WTC11 (cell line): ENCODE results near the gene GRIN1. TPM values are rescaled to one million over a fixed set of nuclear protein-coding genes. Genes with fewer than 3 reads are reported as not detected.

ENCODE experiments used
- ATAC-seq: fragments of 200-7000 bp; cut with Tn5 transposase; 2 replicates; pipeline ENCODE4 v1.10.0; 2021; ENCODE audit warnings: mild to moderate bottlenecking, moderate library complexity
- CTCF ChIA-PET: fragments of 300-600 bp; sonication (Branson Sonifier 250); formaldehyde crosslinking; loops from one replicate; lab custom pipeline; 2021; ENCODE audit warnings: antibody characterized with exemption; lab: Charles Lee
- POLR2A ChIA-PET: fragments of 350-600 bp; sonication (Branson Sonifier 250); formaldehyde crosslinking; loops from one replicate; lab custom pipeline; 2021; ENCODE audit warnings: antibody characterized with exemption; lab: Charles Lee
- DNase-seq: peaks from one replicate; pipeline ENCODE4 v3.0.0; 2021; ENCODE audit warnings: low spot score
- H3K27ac Mint-ChIP-seq: 2 replicates; pipeline ENCODE4 v1.8.0; 2021; ENCODE audit warnings: mixed read lengths
- H3K27me3 Mint-ChIP-seq: 2 replicates; pipeline ENCODE4 v1.8.0; 2021; ENCODE audit warnings: low read depth, mild to moderate bottlenecking, moderate library complexity, mixed read lengths
- H3K36me3 Mint-ChIP-seq: 2 replicates; pipeline ENCODE4 v1.8.0; 2021; ENCODE audit warnings: mixed read lengths
- H3K4me1 Mint-ChIP-seq: 2 replicates; pipeline ENCODE4 v1.8.0; 2022; ENCODE audit warnings: mixed read lengths
- H3K4me3 Mint-ChIP-seq: 2 replicates; pipeline ENCODE4 v1.8.0; 2021; ENCODE audit warnings: mild to moderate bottlenecking, moderate library complexity, mixed read lengths
- H3K9me3 Mint-ChIP-seq: 2 replicates; pipeline ENCODE4 v1.8.0; 2021; ENCODE audit warnings: mixed read lengths
- AR ChIP-seq: fragments of 250-450 bp; sonication (Bioruptor Pico); IDR thresholded peaks from 2 replicates; pipeline ENCODE4 v1.9.0; 2021; ENCODE audit warnings: mild to moderate bottlenecking
- ATF2 ChIP-seq: sonication (generic); formaldehyde crosslinking; IDR thresholded peaks from 2 replicates; pipeline ENCODE4 v1.8.1; 2022; ENCODE audit warnings: low read depth, missing genetic modification reagents, borderline replicate concordance
- ELF4 ChIP-seq: sonication (generic); formaldehyde crosslinking; IDR thresholded peaks from 2 replicates; pipeline ENCODE4 v1.8.1; 2022; ENCODE audit warnings: low read depth, mild to moderate bottlenecking, moderate library complexity, missing genetic modification reagents
- FOXJ3 ChIP-seq: sonication (generic); formaldehyde crosslinking; IDR thresholded peaks from 2 replicates; pipeline ENCODE4 v1.9.0; 2021; ENCODE audit warnings: missing genetic modification reagents, mild to moderate bottlenecking, borderline replicate concordance
- GRHL2 ChIP-seq: fragments of 250-450 bp; sonication (Bioruptor Pico); IDR thresholded peaks from 2 replicates; pipeline ENCODE4 v1.8.0; 2022; ENCODE audit warnings: mild to moderate bottlenecking, moderate library complexity; ENCODE audit not compliant: insufficient replicate concordance, severe bottlenecking
- KAT7 ChIP-seq: sonication (generic); formaldehyde crosslinking; IDR thresholded peaks from 2 replicates; pipeline ENCODE4 v1.8.1; 2023; ENCODE audit warnings: missing genetic modification reagents, mild to moderate bottlenecking, borderline replicate concordance
- NFE2L1 ChIP-seq: sonication (generic); formaldehyde crosslinking; IDR thresholded peaks from 2 replicates; pipeline ENCODE4 v1.8.1; 2023; ENCODE audit warnings: missing genetic modification reagents
- NFYB ChIP-seq: sonication (generic); formaldehyde crosslinking; conservative IDR thresholded peaks from 2 replicates; pipeline ENCODE4 v1.8.0; 2022; ENCODE audit warnings: low read depth, missing genetic modification reagents
- OVOL2 ChIP-seq: fragments of 250-450 bp; sonication (Bioruptor Pico); IDR thresholded peaks from 2 replicates; pipeline ENCODE4 v1.9.0; 2021; ENCODE audit warnings: mild to moderate bottlenecking, borderline replicate concordance
- SP1 ChIP-seq: sonication (generic); formaldehyde crosslinking; conservative IDR thresholded peaks from 2 replicates; pipeline ENCODE4 v1.8.1; 2022; ENCODE audit warnings: missing genetic modification reagents
- TCF7 ChIP-seq: sonication (generic); formaldehyde crosslinking; IDR thresholded peaks from 2 replicates; pipeline ENCODE4 v1.8.0; 2022; ENCODE audit warnings: mild to moderate bottlenecking, low read depth, missing genetic modification reagents, moderate library complexity
- TP53 ChIP-seq: sonication (generic); formaldehyde crosslinking; IDR thresholded peaks from 2 replicates; pipeline ENCODE4 v1.8.1; 2023; ENCODE audit warnings: mild to moderate bottlenecking, missing genetic modification reagents
- ZBTB21 ChIP-seq: sonication (generic); formaldehyde crosslinking; IDR thresholded peaks from 2 replicates; pipeline ENCODE4 v1.8.1; 2023; ENCODE audit warnings: mild to moderate bottlenecking, missing genetic modification reagents, borderline replicate concordance
- ZBTB43 ChIP-seq: sonication (generic); formaldehyde crosslinking; IDR thresholded peaks from 2 replicates; pipeline ENCODE4 v1.8.1; 2023; ENCODE audit warnings: mild to moderate bottlenecking, missing genetic modification reagents
- ZNF423 ChIP-seq: fragments of 250-450 bp; sonication (Bioruptor Pico); IDR thresholded peaks from 2 replicates; pipeline ENCODE4 v2.1.2; 2022; ENCODE audit warnings: mild to moderate bottlenecking, moderate library complexity
- total RNA-seq: library from RNA; stranded (reverse); gene quantifications from 3 replicates; pipeline ENCODE4 v1.2.3, GENCODE V29; 2021
- TF ChIP-seq, protein P1 (sequence below): sonication (generic); formaldehyde crosslinking; IDR thresholded peaks from 2 replicates; pipeline ENCODE4 v1.8.1; 2023; ENCODE audit warnings: mild to moderate bottlenecking, missing genetic modification reagents, moderate library complexity
- TF ChIP-seq, protein P2 (sequence below): sonication (generic); formaldehyde crosslinking; IDR thresholded peaks from 2 replicates; pipeline ENCODE4 v1.8.0; 2023; ENCODE audit warnings: missing genetic modification reagents, mild to moderate bottlenecking, borderline replicate concordance
- TF ChIP-seq, protein P3 (sequence below): sonication (generic); formaldehyde crosslinking; IDR thresholded peaks from 2 replicates; pipeline ENCODE4 v1.8.1; 2023; ENCODE audit warnings: mild to moderate bottlenecking, missing genetic modification reagents, moderate library complexity

Gene GRIN1
- total RNA-seq, 1 experiment from 2014 or later, result 4.1 TPM

- ATAC-seq (no peak), DNase-seq (no peak)
- ChIA-PET CTCF (no interaction called here), POLR2A (no interaction called here)
- Mint-ChIP-seq H3K9me3 (no peaks in the 10 kb centered on the region), H3K36me3 (no peaks in the 10 kb centered on the region), H3K27me3 (peaks cover 35% of the 10 kb centered on the region), H3K27ac (no peak overlapping the region), H3K4me3 (no peak overlapping the region), H3K4me1 (no peaks in the 10 kb centered on the region; the same call in 1 of the 2 replicates)
- TF ChIP-seq NFE2L1, result 0 out of 2 replicates have a peak, but pooled peaks have one; percentile 55
- no peak for TF ChIP-seq OVOL2 (CRISPR knock-in tag)
- no peak for TF ChIP-seq ZNF423 (CRISPR knock-in tag)
- TF ChIP-seq AR (CRISPR knock-in tag), result no peak
Measured at GRCh38 chr9:137152844-137153405, 14.0 kb downstream of the GRIN1 start.

DNA sequence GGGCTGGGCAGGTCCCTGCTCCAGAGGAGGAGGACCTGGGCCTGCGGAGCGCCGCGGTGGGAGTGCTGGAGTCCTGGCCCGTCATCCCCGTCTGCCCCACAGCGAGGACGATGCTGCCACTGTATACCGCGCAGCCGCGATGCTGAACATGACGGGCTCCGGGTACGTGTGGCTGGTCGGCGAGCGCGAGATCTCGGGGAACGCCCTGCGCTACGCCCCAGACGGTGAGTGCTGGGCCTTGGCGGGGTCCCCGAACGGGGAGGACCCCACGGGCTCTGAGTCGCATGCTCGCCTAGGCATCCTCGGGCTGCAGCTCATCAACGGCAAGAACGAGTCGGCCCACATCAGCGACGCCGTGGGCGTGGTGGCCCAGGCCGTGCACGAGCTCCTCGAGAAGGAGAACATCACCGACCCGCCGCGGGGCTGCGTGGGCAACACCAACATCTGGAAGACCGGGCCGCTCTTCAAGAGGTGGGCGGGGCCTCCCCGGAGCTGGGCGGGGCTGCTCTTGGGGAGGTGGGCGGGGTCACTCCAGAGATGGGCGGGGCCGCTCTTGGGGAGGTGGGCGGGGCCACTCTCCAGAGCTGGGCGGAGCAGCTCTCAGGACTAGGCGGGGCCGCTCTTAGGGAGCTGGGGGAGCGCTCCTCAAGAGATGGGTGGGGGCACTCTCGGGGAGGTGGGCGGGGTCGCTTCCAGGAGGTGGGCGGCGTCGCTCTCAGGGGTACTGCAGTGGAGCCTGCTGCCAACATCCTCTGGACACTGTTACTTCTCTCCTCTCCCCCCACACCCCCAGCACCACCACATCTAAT is 17.8 kb downstream of the GRIN1 start:
- H3K27ac Mint-ChIP-seq, result no peak overlapping the region
- H3K9me3 Mint-ChIP-seq, result no peaks in the 10 kb centered on the region
- H3K4me1 Mint-ChIP-seq, result no peaks in the 10 kb centered on the region
- ATAC-seq (peak; percentile 72), DNase-seq (peak; percentile 75)
- H3K27me3 Mint-ChIP-seq, result peaks cover 66% of the 10 kb centered on the region
- ChIA-PET CTCF (interaction anchor here (0.6 to 2.2 kb wide), 15 partner anchors 13 to 274 kb away, joined by 3 to 16 read pairs (median 6); partner anchors contain the start of genes LRRC26, NPDC1 and RNF224), POLR2A (interaction anchor here (1.0 kb wide), 1 partner anchor 27 kb away, joined by 7 read pairs; no protein-coding TSS in a partner anchor)
- H3K36me3 Mint-ChIP-seq, result no peaks in the 10 kb centered on the region
- H3K4me3 Mint-ChIP-seq, result peak overlapping the region; percentile 64
- TF ChIP-seq FOXJ3 (CRISPR knock-in tag), result no peak
- no peak for TF ChIP-seq GRHL2 (CRISPR knock-in tag)
- TF ChIP-seq, protein P1, sequence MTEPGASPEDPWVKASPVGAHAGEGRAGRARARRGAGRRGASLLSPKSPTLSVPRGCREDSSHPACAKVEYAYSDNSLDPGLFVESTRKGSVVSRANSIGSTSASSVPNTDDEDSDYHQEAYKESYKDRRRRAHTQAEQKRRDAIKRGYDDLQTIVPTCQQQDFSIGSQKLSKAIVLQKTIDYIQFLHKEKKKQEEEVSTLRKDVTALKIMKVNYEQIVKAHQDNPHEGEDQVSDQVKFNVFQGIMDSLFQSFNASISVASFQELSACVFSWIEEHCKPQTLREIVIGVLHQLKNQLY (CRISPR knock-in tag), result no peak
- TF ChIP-seq ELF4 (CRISPR knock-in tag), result no peak
- TF ChIP-seq TCF7 (CRISPR knock-in tag), result no peak
- no peak for TF ChIP-seq ZBTB43 (CRISPR knock-in tag)
- no peak for TF ChIP-seq TP53
- no peak for TF ChIP-seq KAT7 (CRISPR knock-in tag)
- no peak for TF ChIP-seq ATF2 (CRISPR knock-in tag)
- peak; percentile 49; the same call in 1 of the 2 replicates for TF ChIP-seq SP1 (CRISPR knock-in tag)
- no peak for TF ChIP-seq ZBTB21 (CRISPR knock-in tag)
- TF ChIP-seq, protein P2, sequence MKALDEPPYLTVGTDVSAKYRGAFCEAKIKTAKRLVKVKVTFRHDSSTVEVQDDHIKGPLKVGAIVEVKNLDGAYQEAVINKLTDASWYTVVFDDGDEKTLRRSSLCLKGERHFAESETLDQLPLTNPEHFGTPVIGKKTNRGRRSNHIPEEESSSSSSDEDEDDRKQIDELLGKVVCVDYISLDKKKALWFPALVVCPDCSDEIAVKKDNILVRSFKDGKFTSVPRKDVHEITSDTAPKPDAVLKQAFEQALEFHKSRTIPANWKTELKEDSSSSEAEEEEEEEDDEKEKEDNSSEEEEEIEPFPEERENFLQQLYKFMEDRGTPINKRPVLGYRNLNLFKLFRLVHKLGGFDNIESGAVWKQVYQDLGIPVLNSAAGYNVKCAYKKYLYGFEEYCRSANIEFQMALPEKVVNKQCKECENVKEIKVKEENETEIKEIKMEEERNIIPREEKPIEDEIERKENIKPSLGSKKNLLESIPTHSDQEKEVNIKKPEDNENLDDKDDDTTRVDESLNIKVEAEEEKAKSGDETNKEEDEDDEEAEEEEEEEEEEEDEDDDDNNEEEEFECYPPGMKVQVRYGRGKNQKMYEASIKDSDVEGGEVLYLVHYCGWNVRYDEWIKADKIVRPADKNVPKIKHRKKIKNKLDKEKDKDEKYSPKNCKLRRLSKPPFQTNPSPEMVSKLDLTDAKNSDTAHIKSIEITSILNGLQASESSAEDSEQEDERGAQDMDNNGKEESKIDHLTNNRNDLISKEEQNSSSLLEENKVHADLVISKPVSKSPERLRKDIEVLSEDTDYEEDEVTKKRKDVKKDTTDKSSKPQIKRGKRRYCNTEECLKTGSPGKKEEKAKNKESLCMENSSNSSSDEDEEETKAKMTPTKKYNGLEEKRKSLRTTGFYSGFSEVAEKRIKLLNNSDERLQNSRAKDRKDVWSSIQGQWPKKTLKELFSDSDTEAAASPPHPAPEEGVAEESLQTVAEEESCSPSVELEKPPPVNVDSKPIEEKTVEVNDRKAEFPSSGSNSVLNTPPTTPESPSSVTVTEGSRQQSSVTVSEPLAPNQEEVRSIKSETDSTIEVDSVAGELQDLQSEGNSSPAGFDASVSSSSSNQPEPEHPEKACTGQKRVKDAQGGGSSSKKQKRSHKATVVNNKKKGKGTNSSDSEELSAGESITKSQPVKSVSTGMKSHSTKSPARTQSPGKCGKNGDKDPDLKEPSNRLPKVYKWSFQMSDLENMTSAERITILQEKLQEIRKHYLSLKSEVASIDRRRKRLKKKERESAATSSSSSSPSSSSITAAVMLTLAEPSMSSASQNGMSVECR, result no peak
- TF ChIP-seq, protein P3, sequence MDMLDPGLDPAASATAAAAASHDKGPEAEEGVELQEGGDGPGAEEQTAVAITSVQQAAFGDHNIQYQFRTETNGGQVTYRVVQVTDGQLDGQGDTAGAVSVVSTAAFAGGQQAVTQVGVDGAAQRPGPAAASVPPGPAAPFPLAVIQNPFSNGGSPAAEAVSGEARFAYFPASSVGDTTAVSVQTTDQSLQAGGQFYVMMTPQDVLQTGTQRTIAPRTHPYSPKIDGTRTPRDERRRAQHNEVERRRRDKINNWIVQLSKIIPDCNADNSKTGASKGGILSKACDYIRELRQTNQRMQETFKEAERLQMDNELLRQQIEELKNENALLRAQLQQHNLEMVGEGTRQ (CRISPR knock-in tag), result no peak
- no peak for TF ChIP-seq NFYB (CRISPR knock-in tag)
